Measurements from ENCODE around the gene FGFR3.
A peak's percentile ranks its signal among the peaks of the same experiment; 100 is the strongest.

Gene FGFR3

DNA sequence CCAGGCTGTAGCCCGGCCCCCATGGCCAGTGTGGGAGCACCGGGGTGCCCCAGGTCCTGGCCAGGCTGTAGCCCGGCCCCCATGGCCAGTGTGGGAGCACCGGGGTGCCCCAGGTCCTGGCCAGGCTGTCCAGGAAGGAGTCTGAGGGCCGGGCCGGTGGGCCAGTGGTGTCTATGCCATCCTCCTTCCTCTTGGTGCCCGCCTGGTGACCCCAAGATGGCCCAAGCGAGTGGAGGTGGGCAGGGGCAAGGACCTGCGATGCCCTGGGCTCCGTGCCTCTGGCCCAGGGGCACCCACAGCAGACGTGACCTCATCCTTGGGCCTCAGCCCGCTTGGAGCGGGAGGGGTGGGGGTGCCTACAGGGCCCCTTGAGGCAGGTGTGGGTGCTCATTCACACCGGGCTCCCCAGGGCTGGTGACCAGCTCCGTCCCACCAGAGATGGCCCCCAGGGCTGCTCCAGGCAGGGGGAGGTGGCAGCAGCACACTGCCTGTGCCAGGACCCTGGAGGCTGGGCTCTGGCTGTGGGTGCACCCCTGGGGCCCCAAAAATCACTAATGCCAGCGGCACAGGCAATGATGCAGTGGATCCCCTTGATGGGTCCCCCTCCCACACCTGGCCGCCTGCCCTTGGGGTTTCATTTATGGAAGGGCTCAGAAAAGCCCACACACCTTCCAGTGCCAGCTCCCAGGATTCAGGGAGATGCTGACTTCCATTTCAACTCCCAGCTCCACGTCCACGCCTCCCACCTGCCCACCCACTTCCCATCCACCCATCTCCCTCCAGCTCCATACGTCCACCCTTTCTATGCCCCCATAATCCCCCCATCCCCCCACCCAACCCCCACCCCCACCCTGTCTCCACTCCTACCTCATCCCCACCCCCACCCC lies 36.0 kb upstream of the FGFR3 start:
- no peak for ATAC-seq

DNA sequence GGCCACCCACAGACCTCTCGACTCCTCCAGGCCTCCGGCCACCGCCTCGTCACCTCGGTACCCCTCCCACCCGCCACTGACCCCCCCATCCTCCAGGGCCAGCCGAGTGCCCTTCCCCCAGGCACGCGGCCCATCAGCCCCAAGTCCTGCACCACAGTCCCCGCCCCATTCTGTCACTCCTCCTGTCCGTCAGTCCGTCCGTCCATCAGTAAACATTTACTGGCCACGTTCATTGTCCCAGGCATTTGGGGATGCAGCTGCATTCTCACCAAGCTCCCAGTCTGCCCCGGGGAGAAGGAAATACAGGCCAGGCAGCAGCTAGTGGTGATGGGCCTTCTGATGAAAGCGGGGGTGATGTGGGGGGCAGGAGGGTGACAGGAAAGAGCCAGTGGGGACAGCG lies 35.3 kb upstream of the FGFR3 start:
- no peak for ATAC-seq

GRCh38 chr4:1758306-1759121 lies 34.6 kb upstream of the FGFR3 start:
- no peak for ATAC-seq

- no peak for ATAC-seq
Observed at GRCh38 chr4:1759170-1759817, 33.8 kb upstream of the FGFR3 start.

GRCh38 chr4:1759818-1760223 lies 33.3 kb upstream of the FGFR3 start:
- ATAC-seq, result no peak

DNA sequence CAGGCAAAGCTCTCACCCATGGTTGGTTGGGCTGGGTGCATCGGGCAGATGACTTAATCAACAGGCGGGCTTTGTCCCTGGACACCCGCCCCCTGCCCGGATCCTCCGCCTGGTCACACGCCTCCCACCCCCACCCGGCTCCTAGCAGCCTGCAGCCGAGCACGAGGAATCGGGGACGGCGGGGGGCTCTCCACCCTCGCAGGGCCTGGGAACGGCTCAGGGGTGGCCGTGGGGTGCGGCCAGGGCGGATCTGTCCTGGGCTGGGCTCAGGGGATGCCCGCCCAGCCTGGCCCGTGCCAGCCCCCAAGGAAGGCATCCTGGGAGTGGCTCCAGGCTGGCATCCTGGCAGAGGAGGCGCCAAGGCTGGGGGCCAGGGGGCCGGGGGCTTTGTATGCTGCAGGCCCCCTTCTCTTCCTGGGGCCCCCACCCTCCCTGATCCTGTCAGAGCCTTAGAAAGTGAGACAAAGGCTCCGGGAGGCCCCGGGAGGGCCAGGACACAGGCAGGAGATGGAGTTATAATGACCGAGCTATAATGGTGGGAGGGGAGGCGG lies 32.5 kb upstream of the FGFR3 start:
- ATAC-seq, result no peak

DNA sequence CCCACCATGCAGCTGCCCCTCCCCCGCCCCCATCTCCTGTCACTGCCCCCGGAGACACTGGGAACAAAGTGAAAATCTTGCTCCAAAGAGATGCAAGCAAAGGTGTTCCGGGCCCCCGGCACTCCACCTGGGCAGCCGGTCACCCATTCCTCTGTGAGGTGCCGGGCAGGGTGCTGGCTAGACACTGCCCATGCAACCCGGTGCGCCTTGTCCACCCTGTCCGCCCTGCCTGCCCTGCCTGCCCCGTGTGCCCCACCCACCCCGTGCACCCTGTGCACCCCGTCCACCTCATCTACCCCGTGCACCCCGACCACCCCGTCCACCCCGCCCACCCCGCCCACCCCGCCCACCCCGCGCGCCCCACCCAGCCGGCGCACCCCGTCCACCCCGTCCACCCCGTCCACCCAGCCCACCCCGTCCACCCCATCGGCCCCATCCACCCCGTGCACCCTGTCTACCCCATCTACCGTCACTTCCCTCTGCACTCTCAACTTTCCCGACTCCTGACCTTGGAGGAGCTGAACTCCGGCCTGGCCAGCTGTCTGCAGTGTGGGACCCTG lies 31.9 kb upstream of the FGFR3 start:
- no peak for ATAC-seq

DNA sequence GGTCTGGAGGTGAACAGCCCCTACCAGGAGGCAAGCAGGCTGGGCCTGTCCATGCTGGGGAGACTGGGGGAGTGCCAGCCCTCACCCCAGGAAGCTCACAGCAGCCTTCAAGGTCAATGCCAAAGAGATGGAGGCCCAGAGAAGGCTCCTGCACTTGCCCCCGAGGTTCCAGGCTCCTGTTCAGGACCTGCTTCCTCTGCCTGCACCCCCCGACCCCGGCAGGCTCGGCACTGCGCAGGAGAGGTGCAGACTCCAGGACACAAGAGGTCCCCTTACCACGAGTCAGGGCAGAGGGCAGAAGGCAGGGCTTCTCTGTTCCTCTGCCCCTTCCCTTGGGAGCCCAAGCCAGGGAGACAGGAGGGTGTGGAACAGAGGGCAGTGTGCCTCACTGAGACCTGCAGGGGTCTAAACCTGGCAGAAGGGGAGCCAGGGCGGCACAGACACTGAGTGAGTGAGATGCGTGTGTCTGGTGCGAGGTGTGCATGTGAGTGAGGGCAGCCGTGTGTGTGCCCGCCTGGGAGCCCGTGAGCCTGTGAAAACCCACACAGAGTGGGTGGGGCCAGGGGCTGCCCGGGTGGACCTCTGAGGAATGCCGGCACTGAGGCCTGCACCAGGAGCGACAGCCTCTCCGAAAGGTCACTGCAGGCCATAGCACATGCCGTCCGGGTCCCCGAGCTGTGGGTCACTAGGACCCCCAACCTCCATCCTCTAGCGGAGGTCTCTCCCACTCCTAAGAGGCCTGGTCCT lies 30.7 kb upstream of the FGFR3 start:
- no peak for ATAC-seq

DNA sequence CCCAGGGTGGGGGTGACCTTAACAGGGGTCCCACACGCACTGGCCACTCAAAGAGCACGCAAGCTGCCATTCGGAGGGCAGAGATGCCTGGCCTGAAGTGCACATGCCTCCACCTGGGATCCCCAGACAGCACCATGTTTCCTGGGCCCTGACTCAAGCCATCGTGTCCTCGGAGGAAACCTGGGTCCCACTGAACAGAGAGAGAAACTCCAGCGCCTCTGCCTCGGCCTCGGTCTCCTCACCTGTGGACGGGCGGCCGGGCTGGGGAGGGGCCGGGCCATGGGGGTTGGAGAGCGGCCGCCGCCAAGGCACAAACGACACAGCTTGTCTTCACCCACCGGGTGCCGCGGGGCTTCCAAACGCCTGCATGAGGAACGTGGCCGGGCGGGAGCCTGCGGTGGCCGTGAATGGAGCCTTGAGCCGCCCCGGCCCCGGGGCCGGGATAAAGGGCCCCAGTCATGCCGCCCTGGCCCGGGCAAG lies 30.0 kb upstream of the FGFR3 start:
- no peak for ATAC-seq

DNA sequence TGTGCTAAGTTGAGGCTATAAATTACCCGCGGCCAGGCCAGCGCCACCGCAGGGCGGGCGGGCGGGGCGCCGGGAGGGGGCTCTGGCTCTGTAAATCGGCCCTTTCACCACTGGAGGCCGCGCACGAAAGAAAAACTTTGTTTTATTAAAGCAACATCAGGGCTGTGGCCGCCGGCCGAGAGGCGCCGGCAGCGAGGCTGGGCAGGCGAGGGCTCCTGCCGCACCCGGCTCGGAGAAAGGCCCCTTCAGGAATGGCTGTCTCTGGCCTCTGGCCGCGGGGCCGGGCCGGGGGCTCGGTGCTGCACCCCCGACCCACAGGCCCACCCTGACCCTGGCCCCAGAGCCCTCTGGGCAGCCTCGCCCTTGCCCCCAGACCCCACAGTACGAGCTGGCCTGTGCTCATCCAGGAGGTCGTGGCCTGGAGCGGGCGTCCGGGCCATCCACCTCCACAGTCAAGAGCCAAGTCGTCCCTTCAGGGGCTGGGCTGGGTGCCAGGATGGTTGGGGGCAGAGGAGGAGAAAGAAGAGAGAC lies 29.5 kb upstream of the FGFR3 start:
- ATAC-seq, result no peak

- no peak for ATAC-seq
Observed at GRCh38 chr4:1764670-1765069, 28.4 kb upstream of the FGFR3 start.

- ATAC-seq, result no peak
Observed at GRCh38 chr4:1765409-1766072, 27.6 kb upstream of the FGFR3 start.

DNA sequence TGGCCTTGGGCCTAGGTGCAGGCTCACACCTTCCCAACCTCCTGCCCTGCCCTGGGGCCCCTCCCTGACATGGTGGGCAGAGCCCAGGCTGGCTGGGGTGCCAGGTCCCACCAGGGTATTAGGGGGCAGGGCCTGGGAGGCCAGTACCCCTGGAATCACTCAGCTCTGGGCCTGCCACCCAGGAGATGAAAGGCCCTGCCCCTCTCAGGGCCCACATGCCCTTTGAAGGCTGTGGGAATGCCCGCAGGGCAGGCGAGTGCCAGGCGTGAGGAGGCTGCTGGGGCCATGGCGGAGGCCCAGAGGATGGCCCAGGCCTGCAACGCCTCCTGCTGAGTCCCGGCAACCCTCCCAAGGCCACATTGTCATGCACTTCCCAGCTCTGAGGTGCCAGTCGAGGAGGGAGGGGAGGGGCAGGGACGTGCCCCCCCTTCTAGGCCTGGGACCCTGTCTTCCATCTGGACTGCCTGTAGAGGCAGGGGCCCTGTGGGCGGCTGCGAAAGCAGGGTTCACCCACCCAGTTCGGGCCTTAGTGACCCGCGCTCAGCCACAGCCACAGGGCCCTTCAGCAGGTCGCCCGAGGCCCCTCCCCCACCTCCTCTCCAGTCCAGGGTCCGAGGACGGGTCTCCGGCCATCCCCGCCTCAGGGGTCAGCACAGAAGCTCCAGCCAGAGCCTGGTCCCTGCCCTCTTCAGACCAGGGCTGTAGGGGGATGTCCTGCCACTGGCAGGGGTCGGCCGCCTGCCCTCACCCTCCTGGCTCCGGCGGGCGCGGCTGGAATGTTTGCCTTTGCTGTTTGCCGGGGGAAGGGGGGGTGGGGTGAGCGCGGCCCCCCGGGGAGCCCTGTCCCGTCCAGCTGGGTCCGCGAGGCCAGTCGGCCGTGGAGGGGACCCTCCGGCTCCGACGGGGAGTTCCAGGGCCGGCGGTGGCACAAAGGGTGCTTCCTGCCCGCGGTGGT lies 26.7 kb upstream of the FGFR3 start:
- ATAC-seq, result no peak

DNA sequence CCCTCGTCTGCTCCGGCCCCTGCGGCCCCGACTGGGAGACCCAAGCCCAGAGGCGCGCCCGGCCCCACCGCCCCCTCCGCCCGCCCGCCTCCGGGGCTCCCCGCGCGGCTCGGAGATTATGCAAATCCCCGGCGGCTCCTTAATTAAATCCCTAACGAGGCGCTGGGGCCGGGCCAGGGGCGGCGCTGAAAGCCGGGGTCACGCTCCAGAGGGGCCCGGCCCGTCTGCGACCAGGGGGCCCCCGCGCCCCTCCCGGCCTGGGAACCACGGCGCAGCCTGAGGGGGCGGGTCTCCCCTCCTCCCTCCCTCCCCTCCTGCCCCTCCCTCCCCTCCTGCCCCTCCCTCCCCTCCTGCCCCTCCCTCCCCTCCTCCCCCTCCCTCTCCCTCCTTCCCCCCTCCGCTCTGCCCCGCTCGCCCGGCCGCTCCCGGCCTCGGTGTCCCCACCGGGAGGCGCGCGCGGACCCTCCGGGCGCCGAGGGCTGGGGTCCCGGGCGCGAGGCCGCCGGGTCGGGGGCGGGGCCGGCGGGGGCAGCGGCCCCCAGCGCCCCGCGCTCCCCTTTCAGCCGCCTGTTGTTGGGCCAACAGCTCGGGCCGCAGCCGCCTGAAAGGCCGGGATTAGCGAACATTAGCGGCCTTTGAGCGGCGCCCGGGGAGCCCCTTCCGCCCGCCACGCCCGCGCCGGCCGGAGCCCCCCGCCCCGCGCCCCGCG lies 25.9 kb upstream of the FGFR3 start:
- no peak for ATAC-seq

- peak; percentile 40 to 46 for ATAC-seq
Observed at GRCh38 chr4:1767770-1768366, 25.2 kb upstream of the FGFR3 start.

GRCh38 chr4:1768367-1769034 lies 24.6 kb upstream of the FGFR3 start:
- ATAC-seq, result no peak

GRCh38 chr4:1769692-1770091 lies 23.4 kb upstream of the FGFR3 start:
- no peak for ATAC-seq

GRCh38 chr4:1770245-1770644 lies 22.8 kb upstream of the FGFR3 start:
- ATAC-seq, result no peak

Measured in activated CD4-positive, CD25-positive, alpha-beta regulatory T cell treated with anti-CD3 and anti-CD28 coated beads, Interleukin-2, amount 50 U/mL, for 24 hours (primary cell).